Activated T-helper 2 cell treated with anti-CD3 and anti-CD28 coated beads, Interferon-gamma antibody, Interleukin-2, Interleukin-4, amounts not matched to agents 10 μg/mL and 5 μg/mL and 100 μg/mL, durations not matched to agents 14 hours and 24 hours and 36 hours (primary cell): ENCODE measurements around the gene DEGS1. TPM values are rescaled to one million over a fixed set of nuclear protein-coding genes. Genes with fewer than 3 reads are reported as not detected.
"Not testable (repeated sequence)": the region's sequence is repeated elsewhere in the genome, so short reads cannot be mapped to it uniquely, and the experiment has no call there.

Source experiments
- DNase-seq: peaks from one replicate; pipeline ENCODE4 v3.0.0; 2021; ENCODE audit warnings: low spot score
- H3K27ac Mint-ChIP-seq: one replicate; pipeline ENCODE4 v1.8.0; 2021; ENCODE audit warnings: mixed read lengths
- H3K27me3 Mint-ChIP-seq: one replicate; pipeline ENCODE4 v1.8.0; 2021; ENCODE audit warnings: low read depth, mixed read lengths
- H3K36me3 Mint-ChIP-seq: one replicate; pipeline ENCODE4 v1.8.0; 2021; ENCODE audit warnings: low read depth, mixed read lengths
- H3K4me1 Mint-ChIP-seq: one replicate; pipeline ENCODE4 v1.8.0; 2021; ENCODE audit warnings: low read depth, mixed read lengths
- H3K4me3 Mint-ChIP-seq: one replicate; pipeline ENCODE4 v1.8.0; 2021; ENCODE audit warnings: low read depth, mild to moderate bottlenecking, moderate library complexity, mixed read lengths
- H3K9me3 Mint-ChIP-seq: one replicate; pipeline ENCODE4 v1.8.0; 2021; ENCODE audit warnings: mixed read lengths
- intact Hi-C: fragments of 100-400 bp; cut with micrococcal nuclease; formaldehyde crosslinking; loops from one replicate; pipeline ENCODE4 v1.15.1; 2023
- total RNA-seq: library from RNA; stranded (reverse); gene quantifications from 2 replicates; pipeline ENCODE4 v1.2.3, GENCODE V29; 2022

Gene DEGS1
- total RNA-seq, 1 donor from 2014 or later, result 51.1 TPM

GRCh38 chr1:224203243-224204016 lies 20.4 kb downstream of the DEGS1 start:
- Mint-ChIP-seq H3K27me3 (no peaks in the 10 kb centered on the region), H3K36me3 (no peaks in the 10 kb centered on the region), H3K9me3 (no peaks in the 10 kb centered on the region), H3K4me1 (peaks cover 13% of the 10 kb centered on the region), H3K4me3 (no peak overlapping the region), H3K27ac (no peak overlapping the region)
- no peak for DNase-seq
- intact Hi-C loops, result loop anchor here (2.0 kb wide), 1 partner anchor 21 kb away; the partner anchor contains the start of gene DEGS1

DNA sequence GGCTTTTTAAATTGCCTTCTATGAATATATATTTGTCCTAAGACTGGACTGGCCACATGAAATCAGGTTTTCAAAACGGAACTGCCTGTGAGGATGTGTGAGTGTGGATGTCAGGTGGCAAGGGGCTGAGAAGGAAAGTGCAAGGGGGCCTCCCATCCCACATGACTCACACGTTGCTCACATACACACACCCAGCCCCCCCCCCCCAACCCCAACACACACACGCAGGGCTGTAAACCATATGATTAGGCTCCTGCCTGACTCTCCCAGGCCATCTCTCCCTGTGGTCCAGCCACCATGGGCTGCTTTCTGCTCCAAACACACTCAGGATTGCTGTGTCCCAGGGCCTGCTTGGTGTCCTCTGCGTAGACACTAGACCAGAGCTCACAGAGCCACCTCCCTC lies 22.4 kb downstream of the DEGS1 start:
- Mint-ChIP-seq H3K36me3 (no peaks in the 10 kb centered on the region), H3K27me3 (no peaks in the 10 kb centered on the region), H3K27ac (peak overlapping the region; percentile 87), H3K4me1 (peaks cover 13% of the 10 kb centered on the region), H3K9me3 (no peaks in the 10 kb centered on the region), H3K4me3 (peak overlapping the region; percentile 45)
- DNase-seq, result no peak
- intact Hi-C loops, result loop anchor here (1.0 to 5.0 kb wide), 3 partner anchors 23 to 62 kb away; partner anchors contain the start of gene DEGS1

DNA sequence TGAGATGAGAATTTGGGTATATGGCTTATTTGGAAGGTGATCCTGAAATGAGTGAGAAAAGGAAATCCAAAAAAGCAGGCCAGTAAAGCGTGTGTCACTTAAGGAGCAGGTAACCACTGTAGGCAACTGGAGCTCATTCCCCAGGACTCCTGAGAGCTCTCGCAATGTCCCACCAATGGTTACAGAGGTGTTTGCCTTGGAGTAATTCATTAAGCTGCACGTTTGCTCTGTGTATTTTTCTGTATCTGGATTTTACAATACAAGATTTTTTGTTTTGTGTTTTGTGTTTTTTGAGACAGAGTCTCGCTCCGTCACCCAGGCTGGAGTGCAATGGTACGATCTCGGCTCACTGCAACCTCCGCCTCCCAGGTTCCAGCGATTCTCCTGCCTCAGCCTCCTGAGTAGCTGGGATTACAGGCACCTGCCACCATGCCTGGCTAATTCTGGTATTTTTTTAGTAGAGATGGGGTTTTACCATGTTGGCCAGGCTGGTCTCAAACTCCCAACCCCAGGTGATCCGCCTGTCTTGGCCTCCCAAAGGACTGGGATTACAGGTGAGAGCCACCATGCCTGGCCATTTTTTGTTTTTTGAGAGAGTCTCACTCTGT lies 23.0 kb downstream of the DEGS1 start:
- Mint-ChIP-seq H3K4me1 (peaks cover 13% of the 10 kb centered on the region), H3K27ac (peak overlapping the region; percentile 87)
- not testable (repeated sequence) for H3K4me3 Mint-ChIP-seq, DNase-seq, H3K36me3 Mint-ChIP-seq, H3K9me3 Mint-ChIP-seq, H3K27me3 Mint-ChIP-seq
- intact Hi-C loops, result loop anchor here (1.0 to 5.0 kb wide), 3 partner anchors 23 to 61 kb away; partner anchors contain the start of gene DEGS1

- Mint-ChIP-seq H3K36me3 (no peaks in the 10 kb centered on the region), H3K27ac (no peak overlapping the region), H3K4me3 (no peak overlapping the region), H3K4me1 (peaks cover 5% of the 10 kb centered on the region), H3K9me3 (no peaks in the 10 kb centered on the region), H3K27me3 (no peaks in the 10 kb centered on the region)
- intact Hi-C loops, result no loop called here
- no peak for DNase-seq
Observed at GRCh38 chr1:224211206-224211962, 28.3 kb downstream of the DEGS1 start.

GRCh38 chr1:224212618-224213061 lies 29.6 kb downstream of the DEGS1 start:
- Mint-ChIP-seq H3K4me1 (peaks cover 5% of the 10 kb centered on the region), H3K27ac (no peak overlapping the region), H3K36me3 (no peaks in the 10 kb centered on the region), H3K4me3 (no peak overlapping the region), H3K27me3 (no peaks in the 10 kb centered on the region), H3K9me3 (no peaks in the 10 kb centered on the region)
- intact Hi-C loops, result no loop called here
- DNase-seq, result no peak

- Mint-ChIP-seq H3K36me3 (no peaks in the 10 kb centered on the region), H3K27ac (no peak overlapping the region), H3K4me1 (peaks cover 8% of the 10 kb centered on the region), H3K4me3 (no peak overlapping the region), H3K9me3 (no peaks in the 10 kb centered on the region), H3K27me3 (no peaks in the 10 kb centered on the region)
- DNase-seq, result no peak
- intact Hi-C loops, result no loop called here
Observed at GRCh38 chr1:224213438-224214119, 30.5 kb downstream of the DEGS1 start.

- DNase-seq, result no peak
- H3K4me1 Mint-ChIP-seq, result peaks cover 7% of the 10 kb centered on the region
- intact Hi-C loops, result no loop called here
- H3K27me3 Mint-ChIP-seq, result no peaks in the 10 kb centered on the region
- H3K27ac Mint-ChIP-seq, result no peak overlapping the region
- H3K36me3 Mint-ChIP-seq, result no peaks in the 10 kb centered on the region
- H3K9me3 Mint-ChIP-seq, result no peaks in the 10 kb centered on the region
- no peak overlapping the region for H3K4me3 Mint-ChIP-seq
Observed at GRCh38 chr1:224216382-224216781, 33.3 kb downstream of the DEGS1 start.

- no peak overlapping the region for H3K27ac Mint-ChIP-seq
- intact Hi-C loops, result no loop called here
- H3K4me1 Mint-ChIP-seq, result peaks cover 7% of the 10 kb centered on the region
- H3K36me3 Mint-ChIP-seq, result no peaks in the 10 kb centered on the region
- no peak for DNase-seq
- H3K9me3 Mint-ChIP-seq, result no peaks in the 10 kb centered on the region
- H3K4me3 Mint-ChIP-seq, result no peak overlapping the region
- H3K27me3 Mint-ChIP-seq, result no peaks in the 10 kb centered on the region
Observed at GRCh38 chr1:224217655-224218623, 34.9 kb downstream of the DEGS1 start.

- Mint-ChIP-seq H3K27me3 (no peaks in the 10 kb centered on the region), H3K4me1 (peaks cover 4% of the 10 kb centered on the region)
- intact Hi-C loops, result no loop called here
Observed at GRCh38 chr1:224219011-224219611, 36.1 kb downstream of the DEGS1 start.

GRCh38 chr1:224219612-224220059 lies 36.6 kb downstream of the DEGS1 start:
- Mint-ChIP-seq H3K27ac (no peak overlapping the region), H3K4me3 (no peak overlapping the region), H3K9me3 (no peaks in the 10 kb centered on the region), H3K27me3 (no peaks in the 10 kb centered on the region), H3K4me1 (peaks cover 4% of the 10 kb centered on the region), H3K36me3 (no peaks in the 10 kb centered on the region)
- no peak for DNase-seq
- intact Hi-C loops, result no loop called here

More at GRCh38 chr1:224219011-224219611, 36.1 kb downstream of the DEGS1 start:
- no peak overlapping the region for H3K4me3 Mint-ChIP-seq
- no peaks in the 10 kb centered on the region for H3K36me3 Mint-ChIP-seq
- no peak for DNase-seq
- H3K9me3 Mint-ChIP-seq, result no peaks in the 10 kb centered on the region
- no peak overlapping the region for H3K27ac Mint-ChIP-seq
